Measurements from ENCODE around the gene DNM1. TPM values are rescaled to one million over a fixed set of nuclear protein-coding genes. Genes with fewer than 3 reads are reported as not detected.

DNM1 gene
- total and polyA plus RNA-seq, 10 of the 15 experiments (the other 5 are each of a cell fraction or from before 2014, with no cell fraction given), result 0.06 to 0.67 (median 0.19) TPM; not detected in 3

GRCh38 chr9:128242124-128242523, 38.9 kb downstream of the DNM1 start:
- SMC1A ChIA-PET (ENCODE audit: uncharacterized antibody, unreplicated experiment), result interaction anchor here (1.2 kb wide), 1 partner anchor 8 kb away, joined by 3 read pairs; no protein-coding TSS in a partner anchor
- no peak for ATAC-seq
- Histone ChIP-seq H4K20me1 (ENCODE audit: control insufficient read depth, insufficient read depth) (no peaks in the 10 kb centered on the region), H3K79me2 (ENCODE audit: control insufficient read depth, insufficient read depth, low read length) (no peaks in the 10 kb centered on the region), H2AFZ (ENCODE audit: control insufficient read depth, low read depth, low read length) (no peak overlapping the region), H3K27ac (ENCODE audit: control insufficient read depth, insufficient read depth) (no peak overlapping the region), H3K4me3 (no peak overlapping the region), H3K9me3 (replicated peaks; ENCODE audit: control insufficient read depth, insufficient read depth, low read length) (no peaks in the 10 kb centered on the region), H3K36me3 (ENCODE audit: control insufficient read depth in 2 of 2, insufficient read depth in 2 of 2, low read length in 1 of 2) (no peaks in the 10 kb centered on the region), H3K4me2 (ENCODE audit: control insufficient read depth, insufficient read depth) (no peak overlapping the region), H3K27me3 (replicated peaks in 1 of 2; ENCODE audit: control insufficient read depth in 2 of 2, insufficient read depth in 2 of 2, low read length in 1 of 2) (no peaks in the 10 kb centered on the region), H3K9ac (ENCODE audit: control insufficient read depth, insufficient read depth, low read length) (no peak overlapping the region), H3K4me1 (ENCODE audit: control insufficient read depth, insufficient read depth, low read length) (no peaks in the 10 kb centered on the region)
- in situ Hi-C loops (cut with MboI), result no loop called here
- BruUV-seq (replicated peaks), result no TSS peak
- POLR2A ChIA-PET, result no interaction called here
- no peak for DNase-seq (ENCODE audit: low read depth, low spot score)
- intact Hi-C loops (cut with micrococcal nuclease; ENCODE audit: unreplicated experiment), result no loop called here
- WGBS (ENCODE audit: insufficient coverage, insufficient replicate concordance, low lambda C conversion rate, missing lambda C conversion rate), result 54% methylated on average over 4 of the region's 4 CpGs
- no peak for FAIRE-seq
- RAD21 ChIA-PET (ENCODE audit: unreplicated experiment), result interaction anchor here (0.7 kb wide), 1 partner anchor 51 kb away, joined by 3 read pairs; no protein-coding TSS in a partner anchor
- CTCF ChIA-PET, result interaction anchor here (0.6 to 3.1 kb wide), 2 partner anchors 13 to 621 kb away, joined by 3 to 12 read pairs; no protein-coding TSS in a partner anchor
- TF ChIP-seq TCF12 (IDR thresholded peaks at IDR 0.05; ENCODE audit: low read depth, low read length) (no peak), NR2C1 (IDR thresholded peaks at IDR 0.05) (no peak), SPI1 (IDR thresholded peaks at IDR 0.05; ENCODE audit: borderline replicate concordance, insufficient read depth, low read depth, low read length) (no peak), ZNF687 (IDR thresholded peaks at IDR 0.05) (no peak), PAX5 (IDR thresholded peaks at IDR 0.05; ENCODE audit: borderline replicate concordance, low read depth, low read length) (no peak), IKZF1 (conservative IDR thresholded peaks at IDR 0.05) (no peak), HDGF (IDR thresholded peaks at IDR 0.05) (no peak), NRF1 (conservative IDR thresholded peaks at IDR 0.05; ENCODE audit: low read depth, low read length) (no peak), IRF4 (IDR thresholded peaks at IDR 0.05; ENCODE audit: low read depth, low read length) (no peak), MYB (IDR thresholded peaks at IDR 0.05; ENCODE audit: borderline replicate concordance, low read depth, low read length) (no peak), NKRF (conservative IDR thresholded peaks at IDR 0.05) (no peak), NBN (IDR thresholded peaks at IDR 0.05) (no peak), CBX3 (IDR thresholded peaks at IDR 0.05; ENCODE audit: borderline replicate concordance, low read depth) (no peak), PRDM15 (CRISPR knock-in tag; IDR thresholded peaks at IDR 0.05) (no peak)
- TF ChIP-seq, protein P1, sequence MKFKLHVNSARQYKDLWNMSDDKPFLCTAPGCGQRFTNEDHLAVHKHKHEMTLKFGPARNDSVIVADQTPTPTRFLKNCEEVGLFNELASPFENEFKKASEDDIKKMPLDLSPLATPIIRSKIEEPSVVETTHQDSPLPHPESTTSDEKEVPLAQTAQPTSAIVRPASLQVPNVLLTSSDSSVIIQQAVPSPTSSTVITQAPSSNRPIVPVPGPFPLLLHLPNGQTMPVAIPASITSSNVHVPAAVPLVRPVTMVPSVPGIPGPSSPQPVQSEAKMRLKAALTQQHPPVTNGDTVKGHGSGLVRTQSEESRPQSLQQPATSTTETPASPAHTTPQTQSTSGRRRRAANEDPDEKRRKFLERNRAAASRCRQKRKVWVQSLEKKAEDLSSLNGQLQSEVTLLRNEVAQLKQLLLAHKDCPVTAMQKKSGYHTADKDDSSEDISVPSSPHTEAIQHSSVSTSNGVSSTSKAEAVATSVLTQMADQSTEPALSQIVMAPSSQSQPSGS (IDR thresholded peaks at IDR 0.05; ENCODE audit: low read length), result no peak
